Kidney (tissue), 14 donors: ENCODE data around the gene CDK16. TPM values are rescaled to one million over a fixed set of nuclear protein-coding genes. Genes with fewer than 3 reads are reported as not detected.
A peak's percentile ranks its signal among the peaks of the same experiment; 100 is the strongest.

Experiments
- DNase-seq, 5 donors: peaks; one replicate each; pipeline ENCODE4 v3.0.0-alpha.2; 2013 to 2020
- FAIRE-seq: peaks from 2 replicates; lab custom pipeline; 2012; peaks lifted over from hg19 to GRCh38; lab: Jason Lieb, UNC
- H3K27ac ChIP-seq, 2 donors: one replicate each; pipeline ENCODE4 v1.7.0; 2013; ENCODE audit warnings: low read depth in 2 of 2, low read length in 2 of 2, inconsistent platforms in 1 of 2
- H3K27me3 ChIP-seq: one replicate; pipeline ENCODE4 v1.7.1; 2013; ENCODE audit warnings: low read length, inconsistent platforms; ENCODE audit not compliant: control insufficient read depth, insufficient read depth
- H3K36me3 ChIP-seq, 3 donors: one replicate each; pipeline versions ENCODE4 v1.7.0 to v1.7.1; 2013; ENCODE audit warnings: low read length in 3 of 3, control low read depth in 1 of 3, inconsistent platforms in 1 of 3; ENCODE audit not compliant: insufficient read depth in 3 of 3, control insufficient read depth in 2 of 3
- H3K4me1 ChIP-seq, 3 donors: one replicate each; pipeline versions ENCODE4 v1.7.0 to v1.7.1; 2013; ENCODE audit warnings: low read length in 3 of 3, inconsistent platforms in 1 of 3, low read depth in 1 of 3; ENCODE audit not compliant: control insufficient read depth in 2 of 3, insufficient read depth in 2 of 3
- H3K4me3 ChIP-seq, 3 donors: one replicate each; pipeline versions ENCODE4 v1.7.0 to v1.8.1; 2013; ENCODE audit warnings: low read length in 3 of 3, control low read depth in 1 of 3, inconsistent platforms in 1 of 3
- H3K9ac ChIP-seq, 3 donors: one replicate each; pipeline versions ENCODE4 v1.7.0 to v1.7.1; 2013; ENCODE audit warnings: low read length in 3 of 3, control low read depth in 1 of 3, inconsistent platforms in 1 of 3
- H3K9me3 ChIP-seq, 3 donors: one replicate each; pipeline versions ENCODE4 v1.7.0 to v1.7.1; 2013; ENCODE audit warnings: low read length in 3 of 3, control low read depth in 1 of 3, inconsistent platforms in 1 of 3; ENCODE audit not compliant: control insufficient read depth in 2 of 3, insufficient read depth in 1 of 3
- intact Hi-C: fragments of 100-400 bp; cut with DNase I; formaldehyde crosslinking; loops from one replicate; pipeline ENCODE4 v1.11.1; 2022
- polyA plus RNA-seq: library from polyadenylated mRNA; stranded (reverse); fragments of 350-450 nt; fragmentation: Illumina TruSeq; extraction: RNeasy Lipid Tissue Mini Kit (QIAGEN cat#74804); gene quantifications from one replicate; pipeline ENCODE4 v1.2.3, GENCODE V29; 2014; ENCODE audit warnings: low read depth, low replicate concordance; ENCODE audit not compliant: insufficient read depth
- total RNA-seq: library from RNA; stranded (reverse); fragmentation: NEBNext Ultra II Directional; extraction: Animal tissue kit (Norgen Biotek cat#: 25700); gene quantifications from one replicate; pipeline ENCODE4 v1.2.1, GENCODE V29; 2021
- TF ChIP-seq, protein P1 (sequence below): IDR thresholded peaks from 3 replicates; pipeline ENCODE4 v1.5.1; 2012; ENCODE audit warnings: mild to moderate bottlenecking, moderate library complexity, borderline replicate concordance; ENCODE audit not compliant: insufficient read depth; ENCODE audit errors: extremely low read depth
- donor health status: control.
- donor health status: control.
- donor health status: control.
- donor health status: control.
- donor health status: control.
- donor health status: DM: yes; HTN: yes; CAD: no.
- donor health status: Normal renal cell carcinoma (clear cell type).

CDK16 gene
- total and polyA plus RNA-seq, 2 donors from 2014 or later, result 89.1 to 96.1 TPM

DNA sequence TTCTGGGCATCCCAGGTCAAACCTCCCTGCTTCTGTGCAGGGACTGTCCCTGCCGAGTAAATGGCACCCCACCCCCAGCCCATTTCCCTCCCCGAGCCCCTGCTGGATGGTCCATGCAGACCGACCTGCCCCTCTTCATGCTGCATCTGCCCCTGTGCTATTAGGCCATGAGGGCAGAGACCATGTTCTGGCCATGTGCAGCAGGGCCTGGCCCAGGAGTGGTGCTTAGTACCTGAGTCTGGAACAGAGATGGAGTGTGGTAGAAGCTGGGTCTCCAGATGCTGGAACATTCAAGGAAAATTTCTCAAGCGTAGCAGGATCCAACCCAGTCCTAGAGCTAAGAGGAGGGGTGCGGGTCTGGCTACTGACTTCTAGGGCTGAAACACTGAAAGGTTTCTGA, 40.1 kb upstream of the CDK16 start:
- no peak overlapping the region for H3K27ac ChIP-seq
- no peak for FAIRE-seq
- intact Hi-C loops, result no loop called here
- no peaks in the 10 kb centered on the region for H3K9me3 ChIP-seq
- no peak overlapping the region for H3K9ac ChIP-seq
- H3K27me3 ChIP-seq, result peaks cover 9% of the 10 kb centered on the region
- DNase-seq, result peak in 2 of 5 donors; percentile 11 to 50
- H3K4me3 ChIP-seq, result no peak overlapping the region
- TF ChIP-seq, protein P1, sequence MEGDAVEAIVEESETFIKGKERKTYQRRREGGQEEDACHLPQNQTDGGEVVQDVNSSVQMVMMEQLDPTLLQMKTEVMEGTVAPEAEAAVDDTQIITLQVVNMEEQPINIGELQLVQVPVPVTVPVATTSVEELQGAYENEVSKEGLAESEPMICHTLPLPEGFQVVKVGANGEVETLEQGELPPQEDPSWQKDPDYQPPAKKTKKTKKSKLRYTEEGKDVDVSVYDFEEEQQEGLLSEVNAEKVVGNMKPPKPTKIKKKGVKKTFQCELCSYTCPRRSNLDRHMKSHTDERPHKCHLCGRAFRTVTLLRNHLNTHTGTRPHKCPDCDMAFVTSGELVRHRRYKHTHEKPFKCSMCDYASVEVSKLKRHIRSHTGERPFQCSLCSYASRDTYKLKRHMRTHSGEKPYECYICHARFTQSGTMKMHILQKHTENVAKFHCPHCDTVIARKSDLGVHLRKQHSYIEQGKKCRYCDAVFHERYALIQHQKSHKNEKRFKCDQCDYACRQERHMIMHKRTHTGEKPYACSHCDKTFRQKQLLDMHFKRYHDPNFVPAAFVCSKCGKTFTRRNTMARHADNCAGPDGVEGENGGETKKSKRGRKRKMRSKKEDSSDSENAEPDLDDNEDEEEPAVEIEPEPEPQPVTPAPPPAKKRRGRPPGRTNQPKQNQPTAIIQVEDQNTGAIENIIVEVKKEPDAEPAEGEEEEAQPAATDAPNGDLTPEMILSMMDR, result no peak
- H3K4me1 ChIP-seq, result no peaks in the 10 kb centered on the region
- peaks cover 3 to 6% (median 4%) of the 10 kb centered on the region in 3 donors for H3K36me3 ChIP-seq

DNA sequence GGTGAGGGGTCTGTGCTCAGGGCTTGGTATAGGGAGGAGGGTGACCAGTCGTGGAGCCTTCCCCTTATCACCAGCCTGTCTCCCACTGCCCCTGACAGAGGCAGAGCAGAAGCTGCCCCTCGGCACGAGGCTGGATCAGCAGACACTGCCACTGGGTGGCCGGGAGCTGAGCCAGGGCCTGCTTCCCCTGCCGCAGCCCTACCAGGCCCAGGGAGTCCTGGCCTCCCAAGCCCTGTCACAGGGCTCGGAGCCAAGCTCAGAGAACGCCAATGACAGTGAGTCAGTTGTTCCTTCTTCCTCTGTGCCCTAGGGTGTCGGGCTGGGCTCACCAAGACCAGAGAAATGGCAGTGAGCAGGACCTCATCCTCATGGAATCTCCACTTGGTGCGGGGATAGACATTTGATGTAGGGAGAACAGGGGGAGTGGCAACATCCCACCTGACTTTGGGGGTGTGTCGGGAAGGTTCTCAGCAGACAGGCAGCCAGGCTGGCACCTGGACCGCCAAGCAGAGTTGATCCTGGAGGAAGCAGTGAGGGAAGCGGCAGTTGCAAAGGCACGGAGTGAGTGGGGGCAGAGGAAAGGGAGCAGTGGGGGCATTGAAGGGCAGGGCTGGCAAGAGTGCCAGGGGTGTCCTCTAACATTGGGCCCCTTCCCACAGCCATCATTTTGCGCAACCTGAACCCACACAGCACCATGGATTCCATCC, 39.1 kb upstream of the CDK16 start:
- H3K36me3 ChIP-seq, result peaks cover 3 to 6% (median 4%) of the 10 kb centered on the region in 3 donors
- FAIRE-seq, result no peak
- intact Hi-C loops, result no loop called here

DNA sequence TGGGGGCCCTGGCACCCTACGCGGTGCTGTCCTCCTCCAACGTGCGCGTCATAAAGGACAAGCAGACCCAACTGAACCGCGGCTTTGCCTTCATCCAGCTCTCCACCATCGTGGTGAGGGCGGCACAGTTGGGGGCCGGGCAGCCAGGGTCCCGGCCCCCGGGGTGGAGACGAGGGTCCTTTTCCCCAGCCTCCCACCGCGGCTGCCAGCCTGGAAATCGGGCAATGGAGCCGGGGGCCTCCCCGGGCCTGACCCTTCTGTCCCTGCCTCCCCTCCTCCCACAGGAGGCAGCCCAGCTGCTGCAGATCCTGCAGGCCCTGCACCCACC, 38.6 kb upstream of the CDK16 start:
- no peak overlapping the region for H3K9ac ChIP-seq
- TF ChIP-seq, protein P1, result no peak
- DNase-seq (peak in 2 of 5 donors; percentile 9 to 51), FAIRE-seq (no peak)
- intact Hi-C loops, result no loop called here
- peaks cover 3 to 6% (median 4%) of the 10 kb centered on the region in 3 donors for H3K36me3 ChIP-seq
- no peaks in the 10 kb centered on the region for H3K4me1 ChIP-seq
- peaks cover 9% of the 10 kb centered on the region for H3K27me3 ChIP-seq
- H3K27ac ChIP-seq, result no peak overlapping the region
- no peaks in the 10 kb centered on the region for H3K9me3 ChIP-seq
- H3K4me3 ChIP-seq, result no peak overlapping the region

More for the DNA sequence above, 39.1 kb upstream of the CDK16 start:
- peak in 2 of 5 donors; percentile 2 to 64 for DNase-seq
- no peak overlapping the region for H3K27ac ChIP-seq
- H3K4me1 ChIP-seq, result no peaks in the 10 kb centered on the region
- peaks cover 9% of the 10 kb centered on the region for H3K27me3 ChIP-seq
- no peaks in the 10 kb centered on the region for H3K9me3 ChIP-seq
- TF ChIP-seq, protein P1, result no peak
- H3K9ac ChIP-seq, result no peak overlapping the region
- no peak overlapping the region for H3K4me3 ChIP-seq
